NCI-H2029 (cell line): ENCODE results near the gene IRF2.
"Not testable (repeated sequence)": the region's sequence is repeated elsewhere in the genome, so short reads cannot be mapped to it uniquely, and the experiment has no call there.

ENCODE experiments used
- DNase-seq: peaks from one replicate; lab custom pipeline; 2025; lab: John Stamatoyannopoulos, UW

The IRF2 gene

GRCh38 chr4:184346682-184347081, 127.7 kb downstream of the IRF2 start:
- DNase-seq: no peak

GRCh38 chr4:184346273-184346672, 128.1 kb downstream of the IRF2 start:
- not testable (repeated sequence) for DNase-seq

GRCh38 chr4:184345573-184345922, 128.8 kb downstream of the IRF2 start:
- no peak for DNase-seq

- DNase-seq: no peak
Observed at GRCh38 chr4:184344899-184345572, 129.3 kb downstream of the IRF2 start.

GRCh38 chr4:184344435-184344834, 129.9 kb downstream of the IRF2 start:
- DNase-seq: no peak

GRCh38 chr4:184343502-184344177, 130.7 kb downstream of the IRF2 start:
- peak; percentile 69 for DNase-seq

GRCh38 chr4:184342857-184343237, 131.5 kb downstream of the IRF2 start:
- not testable (repeated sequence) for DNase-seq

- no peak for DNase-seq
Observed at GRCh38 chr4:184342167-184342856, 132.0 kb downstream of the IRF2 start.

- DNase-seq: not testable (repeated sequence)
Observed at GRCh38 chr4:184339398-184340193, 134.8 kb downstream of the IRF2 start.

GRCh38 chr4:184337907-184338306, 136.4 kb downstream of the IRF2 start:
- DNase-seq: no peak
